GM21526 (cell line): ENCODE measurements around the gene RBM44.

Source experiments
- ATAC-seq: cut with Tn5 transposase; IDR thresholded peaks from one replicate; pipeline ENCODE4 v1.9.1; 2021; ENCODE audit warnings: moderate library complexity; ENCODE audit not compliant: unreplicated experiment, low FRiP score

RBM44 gene

GRCh38 chr2:237868631-237869342 is 70.2 kb downstream of the RBM44 start:
- ATAC-seq, result no peak

- ATAC-seq, result no peak
Measured at GRCh38 chr2:237869343-237870102, 70.9 kb downstream of the RBM44 start.

- no peak for ATAC-seq
Measured at GRCh38 chr2:237870126-237870525, 71.5 kb downstream of the RBM44 start.

GRCh38 chr2:237870754-237871651 is 72.4 kb downstream of the RBM44 start:
- ATAC-seq, result no peak

GRCh38 chr2:237872178-237872887 is 73.8 kb downstream of the RBM44 start:
- ATAC-seq, result no peak

GRCh38 chr2:237873421-237873831 is 74.8 kb downstream of the RBM44 start:
- ATAC-seq, result no peak

GRCh38 chr2:237873897-237874551 is 75.4 kb downstream of the RBM44 start:
- no peak for ATAC-seq

- ATAC-seq, result no peak
Measured at GRCh38 chr2:237874585-237875161, 76.1 kb downstream of the RBM44 start.

GRCh38 chr2:237875256-237876060 is 76.9 kb downstream of the RBM44 start:
- ATAC-seq, result no peak

- no peak for ATAC-seq
Measured at GRCh38 chr2:237876061-237876526, 77.5 kb downstream of the RBM44 start.

GRCh38 chr2:237876532-237876931 is 78.0 kb downstream of the RBM44 start:
- ATAC-seq, result no peak

GRCh38 chr2:237876951-237877491 is 78.4 kb downstream of the RBM44 start:
- ATAC-seq, result no peak

GRCh38 chr2:237877576-237878307 is 79.2 kb downstream of the RBM44 start:
- no peak for ATAC-seq

- ATAC-seq, result no peak
Measured at GRCh38 chr2:237878321-237879057, 79.9 kb downstream of the RBM44 start.

- no peak for ATAC-seq
Measured at GRCh38 chr2:237879058-237879430, 80.5 kb downstream of the RBM44 start.

GRCh38 chr2:237879991-237880560 is 81.5 kb downstream of the RBM44 start:
- ATAC-seq, result no peak
